ENCODE data around the gene BCAN. TPM values are rescaled to one million over a fixed set of nuclear protein-coding genes. Genes with fewer than 3 reads are reported as not detected.

Gene BCAN
- total RNA-seq, 1 donor from 2014 or later = not detected

DNA sequence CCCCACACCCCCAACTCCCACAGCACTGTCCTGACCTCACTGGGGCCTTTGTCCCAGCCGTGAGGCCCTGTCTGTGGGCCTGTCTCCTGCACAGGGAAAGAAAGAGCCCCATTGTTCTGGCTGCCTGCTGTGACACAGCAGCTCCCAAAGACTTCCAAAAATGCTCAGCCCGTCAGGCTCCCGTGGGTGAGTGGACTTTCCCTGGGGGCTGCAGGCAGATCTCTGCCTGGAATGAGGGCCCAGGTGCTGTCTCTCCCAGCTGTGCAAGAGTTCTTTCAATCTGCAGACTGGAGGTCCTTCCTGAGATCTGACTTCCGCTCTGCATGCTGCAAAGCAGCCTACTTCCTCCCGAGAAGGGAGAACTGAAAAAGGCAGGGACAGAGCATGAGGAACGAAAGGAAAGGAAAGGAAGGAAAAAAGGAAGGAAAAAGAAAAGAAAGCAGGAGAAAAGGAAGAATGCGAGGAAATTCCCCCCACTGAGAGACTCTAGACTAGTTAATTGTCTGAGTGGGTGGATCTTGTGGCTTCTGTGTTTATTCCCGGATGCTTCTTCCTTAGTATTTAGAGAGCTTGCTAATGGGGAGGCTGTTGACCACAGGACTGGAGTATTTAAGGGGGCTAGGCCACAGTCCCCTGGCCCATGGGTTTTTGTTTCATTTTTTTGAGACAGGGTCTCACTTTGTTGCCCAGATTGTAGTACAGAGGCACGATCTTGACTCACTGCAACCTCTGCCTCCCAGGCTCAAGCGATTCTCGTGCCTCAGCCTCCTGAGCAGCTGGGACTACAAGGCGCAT lies 20.3 kb downstream of the BCAN start:
- H3K4me1 ChIP-seq = peaks cover 47 to 70% of the 10 kb centered on the region in 2 donors
- DNase-seq (ENCODE audit: low spot score in 2 of 2) = no peak
- no peak overlapping the region for H3K4me3 ChIP-seq
- intact Hi-C loops (cut with DNase I) = loop anchor here (5.0 kb wide), 1 partner anchor 160 kb away; the partner anchor contains the start of gene MEF2D
- H3K9me3 ChIP-seq = no peaks in the 10 kb centered on the region
- peak overlapping the region; percentile 88 to 90 for H3K27ac ChIP-seq
- H3K27me3 ChIP-seq = no peaks in the 10 kb centered on the region
- no peaks in the 10 kb centered on the region for H3K36me3 ChIP-seq
- TF ChIP-seq, protein P1, sequence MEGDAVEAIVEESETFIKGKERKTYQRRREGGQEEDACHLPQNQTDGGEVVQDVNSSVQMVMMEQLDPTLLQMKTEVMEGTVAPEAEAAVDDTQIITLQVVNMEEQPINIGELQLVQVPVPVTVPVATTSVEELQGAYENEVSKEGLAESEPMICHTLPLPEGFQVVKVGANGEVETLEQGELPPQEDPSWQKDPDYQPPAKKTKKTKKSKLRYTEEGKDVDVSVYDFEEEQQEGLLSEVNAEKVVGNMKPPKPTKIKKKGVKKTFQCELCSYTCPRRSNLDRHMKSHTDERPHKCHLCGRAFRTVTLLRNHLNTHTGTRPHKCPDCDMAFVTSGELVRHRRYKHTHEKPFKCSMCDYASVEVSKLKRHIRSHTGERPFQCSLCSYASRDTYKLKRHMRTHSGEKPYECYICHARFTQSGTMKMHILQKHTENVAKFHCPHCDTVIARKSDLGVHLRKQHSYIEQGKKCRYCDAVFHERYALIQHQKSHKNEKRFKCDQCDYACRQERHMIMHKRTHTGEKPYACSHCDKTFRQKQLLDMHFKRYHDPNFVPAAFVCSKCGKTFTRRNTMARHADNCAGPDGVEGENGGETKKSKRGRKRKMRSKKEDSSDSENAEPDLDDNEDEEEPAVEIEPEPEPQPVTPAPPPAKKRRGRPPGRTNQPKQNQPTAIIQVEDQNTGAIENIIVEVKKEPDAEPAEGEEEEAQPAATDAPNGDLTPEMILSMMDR (IDR thresholded peaks at IDR 0.05) = no peak

DNA sequence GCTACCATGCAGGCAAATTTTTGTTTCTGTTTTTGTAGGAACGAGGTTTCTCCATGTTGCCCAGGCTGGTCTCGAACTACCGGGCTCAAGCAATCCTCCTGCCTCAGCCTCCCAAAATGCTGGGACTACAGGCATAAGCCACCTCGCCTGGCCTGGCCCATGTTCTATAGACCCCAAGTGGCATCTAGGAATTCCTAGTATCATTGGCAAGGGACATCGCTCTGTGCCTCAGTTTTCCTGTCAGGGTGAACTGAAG lies 20.8 kb downstream of the BCAN start:
- TF ChIP-seq, protein P1 (IDR thresholded peaks at IDR 0.05) = no peak
- Histone ChIP-seq H3K27me3 (no peaks in the 10 kb centered on the region), H3K9me3 (no peaks in the 10 kb centered on the region), H3K4me1 (peaks cover 45 to 72% of the 10 kb centered on the region in 2 donors), H3K36me3 (no peaks in the 10 kb centered on the region), H3K27ac (peak overlapping the region; percentile 88 to 90), H3K4me3 (no peak overlapping the region)
- intact Hi-C loops (cut with DNase I) = loop anchor here (5.0 kb wide), 1 partner anchor 160 kb away; the partner anchor contains the start of gene MEF2D
- no peak for DNase-seq (ENCODE audit: low spot score in 2 of 2)

DNA sequence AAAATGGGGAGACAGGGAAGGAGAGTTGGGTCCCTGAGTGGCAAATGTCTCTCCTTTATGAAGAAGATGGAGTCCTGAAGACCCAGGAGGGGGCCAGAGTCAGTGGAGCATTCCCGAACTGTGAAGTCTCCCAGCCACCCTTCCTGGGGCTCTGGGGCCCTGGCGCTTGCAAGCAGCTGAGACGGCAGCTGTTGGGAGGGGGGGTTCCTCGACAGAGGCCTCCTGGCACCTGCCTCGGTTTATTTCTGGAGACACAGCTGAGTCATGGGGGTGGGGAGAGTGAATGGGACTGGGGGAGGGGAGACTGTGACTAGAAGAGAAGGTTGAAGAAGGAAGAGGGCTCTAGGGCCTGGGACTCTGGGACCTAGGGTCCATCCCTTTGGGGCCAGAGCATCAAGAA lies 21.3 kb downstream of the BCAN start:
- Histone ChIP-seq H3K4me1 (peaks cover 45 to 73% of the 10 kb centered on the region in 2 donors), H3K36me3 (no peaks in the 10 kb centered on the region), H3K9me3 (no peaks in the 10 kb centered on the region), H3K27ac (peak overlapping the region; percentile 88 to 90), H3K27me3 (no peaks in the 10 kb centered on the region), H3K4me3 (no peak overlapping the region)
- TF ChIP-seq, protein P1 (IDR thresholded peaks at IDR 0.05) = no peak
- intact Hi-C loops (cut with DNase I) = loop anchor here (5.0 kb wide), 1 partner anchor 161 kb away; the partner anchor contains the start of gene MEF2D
- DNase-seq (ENCODE audit: low spot score in 2 of 2) = peak; percentile 53 to 92

DNA sequence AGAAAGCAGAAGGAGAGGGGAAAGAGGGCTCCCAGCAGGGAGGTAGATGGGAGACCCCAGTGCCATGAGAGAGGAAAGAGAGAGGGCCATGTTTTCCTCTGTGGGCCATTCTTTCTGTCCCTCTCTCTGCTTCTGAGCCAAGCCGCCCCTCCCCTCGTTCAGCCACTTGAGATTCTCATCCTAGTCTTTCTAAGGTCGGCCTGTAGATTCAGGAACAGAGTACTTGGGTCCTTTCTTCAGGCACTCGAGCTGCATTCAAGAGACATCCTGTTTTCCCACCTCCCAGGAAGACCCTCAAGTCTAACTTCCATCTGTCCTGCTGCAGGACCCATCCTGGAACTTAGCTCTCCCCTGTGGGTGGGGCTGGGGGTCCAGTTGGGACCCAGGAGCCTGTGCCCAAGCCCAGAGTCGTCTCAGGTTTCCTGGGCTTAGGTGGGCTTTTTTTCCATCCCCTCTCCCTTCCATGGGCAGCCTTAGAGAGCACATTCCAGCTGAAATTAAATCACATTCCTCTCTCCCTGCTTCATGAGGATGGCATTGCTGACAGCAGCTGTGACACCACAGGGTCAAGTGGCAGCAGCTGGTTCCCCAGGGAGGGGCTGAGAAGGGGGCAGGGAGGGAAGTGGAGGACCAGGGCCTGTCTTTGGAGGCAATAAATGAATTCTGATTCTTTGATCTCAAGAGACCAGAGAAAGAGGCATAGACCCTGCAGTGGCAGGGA lies 22.3 kb downstream of the BCAN start:
- no peaks in the 10 kb centered on the region for H3K9me3 ChIP-seq
- H3K36me3 ChIP-seq = no peaks in the 10 kb centered on the region
- peak overlapping the region; percentile 88 to 90 for H3K27ac ChIP-seq
- H3K27me3 ChIP-seq = no peaks in the 10 kb centered on the region
- intact Hi-C loops (cut with DNase I) = loop anchor here (5.0 kb wide), 1 partner anchor 162 kb away; the partner anchor contains the start of gene MEF2D
- no peak for DNase-seq (ENCODE audit: low spot score in 2 of 2)
- H3K4me1 ChIP-seq = peaks cover 43 to 72% of the 10 kb centered on the region in 2 donors
- TF ChIP-seq, protein P1 (IDR thresholded peaks at IDR 0.05) = no peak
- peak overlapping the region in 1 of 2 donors; percentile 24 for H3K4me3 ChIP-seq

DNA sequence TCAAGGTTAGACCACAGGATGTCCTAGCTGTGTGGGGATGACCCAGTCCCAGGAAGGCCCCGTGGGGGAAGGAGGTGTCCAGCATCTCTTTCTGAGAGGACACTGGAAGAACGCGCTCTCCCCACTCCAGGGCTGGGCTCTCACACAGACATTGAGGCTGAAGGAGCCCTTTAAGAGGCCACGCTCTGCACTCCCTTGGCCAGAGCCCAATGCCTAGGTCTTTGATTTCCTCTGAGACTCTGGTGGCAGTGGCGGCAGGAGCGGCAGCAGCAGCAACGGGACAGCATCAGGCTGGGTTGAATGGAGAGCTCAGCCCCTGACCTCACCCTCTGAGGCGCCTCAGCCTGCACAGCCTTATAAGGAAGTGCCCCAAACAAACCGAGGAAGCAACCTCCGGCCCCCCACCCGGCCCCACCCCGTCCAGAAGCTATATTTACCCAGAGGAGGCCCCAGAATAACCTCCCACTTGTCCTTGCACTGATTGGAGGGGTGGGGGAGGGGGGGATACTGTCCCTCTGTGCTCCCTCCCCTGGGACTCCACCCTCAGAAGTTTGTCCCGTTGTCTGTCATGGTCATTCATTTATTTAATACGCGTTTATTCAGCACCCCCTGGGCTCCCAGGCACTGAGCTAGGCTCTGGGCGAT lies 23.0 kb downstream of the BCAN start:
- Histone ChIP-seq H3K9me3 (no peaks in the 10 kb centered on the region), H3K27ac (peak overlapping the region; percentile 88 to 90), H3K36me3 (no peaks in the 10 kb centered on the region), H3K27me3 (no peaks in the 10 kb centered on the region), H3K4me3 (peak overlapping the region in 1 of 2 donors; percentile 24), H3K4me1 (peaks cover 36 to 68% of the 10 kb centered on the region in 2 donors)
- peak in 1 of 2 donors; percentile 80 for DNase-seq (ENCODE audit: low spot score in 2 of 2)
- intact Hi-C loops (cut with DNase I) = loop anchor here (5.0 kb wide), 1 partner anchor 163 kb away; the partner anchor contains the start of gene MEF2D
- TF ChIP-seq, protein P1 (IDR thresholded peaks at IDR 0.05) = no peak
